Activated naive CD8-positive, alpha-beta T cell treated with anti-CD3 and anti-CD28 coated beads, Interleukin-2, amount 50 U/mL, for 24 hours (primary cell): Measurements from ENCODE around the gene GALNT9.

Source experiments
- ATAC-seq: fragments of 150-1000 bp; cut with Tn5 transposase; one replicate; pipeline ENCODE4 v1.10.0; 2021
- DNase-seq: peaks from one replicate; pipeline ENCODE4 v3.0.0; 2021
- H3K27ac Mint-ChIP-seq: one replicate; pipeline ENCODE4 v1.8.0; 2021; ENCODE audit warnings: mild to moderate bottlenecking, mixed read lengths
- H3K27me3 Mint-ChIP-seq: one replicate; pipeline ENCODE4 v1.8.0; 2021; ENCODE audit warnings: mixed read lengths
- H3K36me3 Mint-ChIP-seq: one replicate; pipeline ENCODE4 v1.8.0; 2021; ENCODE audit warnings: low read depth, mixed read lengths
- H3K4me1 Mint-ChIP-seq: one replicate; pipeline ENCODE4 v1.8.0; 2021; ENCODE audit warnings: mixed read lengths
- H3K4me3 Mint-ChIP-seq: one replicate; pipeline ENCODE4 v1.8.0; 2021; ENCODE audit warnings: mild to moderate bottlenecking, moderate library complexity, mixed read lengths
- H3K9me3 Mint-ChIP-seq: one replicate; pipeline ENCODE4 v1.8.0; 2021; ENCODE audit warnings: mixed read lengths

Gene GALNT9

DNA sequence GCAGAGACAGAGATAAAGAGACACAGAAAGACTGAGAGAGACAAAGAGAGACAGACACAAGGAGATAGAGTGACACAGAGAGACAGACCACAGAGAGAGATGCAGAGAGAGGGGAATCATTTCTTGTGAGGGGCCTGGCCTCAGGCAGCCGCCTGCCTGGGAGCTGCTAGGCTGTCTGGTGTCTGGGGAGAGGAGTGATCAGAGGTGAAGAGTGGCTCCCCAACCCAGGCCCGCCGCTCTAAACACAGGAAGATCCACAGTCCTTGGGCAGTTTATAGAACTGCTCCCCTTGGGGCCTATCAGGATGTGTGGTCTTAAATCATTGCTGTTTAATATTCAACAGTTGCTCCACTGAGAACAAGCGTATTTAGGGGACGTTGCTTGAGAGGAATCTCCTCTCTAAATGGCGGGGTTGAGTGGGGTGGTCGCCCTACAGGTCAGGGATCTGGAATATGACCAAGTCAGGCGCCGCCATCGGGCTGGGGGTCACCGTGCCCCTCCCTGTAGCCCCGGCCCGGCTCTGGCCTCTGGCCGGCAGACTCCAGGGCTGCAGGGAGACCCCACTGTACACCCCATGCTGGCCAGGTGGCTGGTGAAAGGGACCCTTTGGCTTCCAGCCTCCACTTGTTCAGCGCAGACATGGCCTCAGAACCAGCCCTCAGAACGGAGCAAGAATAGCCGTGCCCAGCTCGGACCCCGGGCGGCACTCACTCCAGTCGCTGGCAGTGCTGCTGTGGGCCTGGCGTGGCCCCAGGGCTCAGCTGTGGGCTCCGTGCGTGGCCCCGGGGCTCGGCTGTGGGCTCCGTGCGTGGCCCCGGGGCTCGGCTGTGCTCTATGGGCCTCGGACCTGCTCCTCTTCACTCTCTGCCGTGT is 89.4 kb downstream of the GALNT9 start:
- H3K4me1 Mint-ChIP-seq = no peaks in the 10 kb centered on the region
- H3K27ac Mint-ChIP-seq = no peak overlapping the region
- H3K36me3 Mint-ChIP-seq = no peaks in the 10 kb centered on the region
- H3K4me3 Mint-ChIP-seq = no peak overlapping the region
- DNase-seq = no peak
- no peaks in the 10 kb centered on the region for H3K9me3 Mint-ChIP-seq
- ATAC-seq = no peak
- H3K27me3 Mint-ChIP-seq = no peaks in the 10 kb centered on the region

DNA sequence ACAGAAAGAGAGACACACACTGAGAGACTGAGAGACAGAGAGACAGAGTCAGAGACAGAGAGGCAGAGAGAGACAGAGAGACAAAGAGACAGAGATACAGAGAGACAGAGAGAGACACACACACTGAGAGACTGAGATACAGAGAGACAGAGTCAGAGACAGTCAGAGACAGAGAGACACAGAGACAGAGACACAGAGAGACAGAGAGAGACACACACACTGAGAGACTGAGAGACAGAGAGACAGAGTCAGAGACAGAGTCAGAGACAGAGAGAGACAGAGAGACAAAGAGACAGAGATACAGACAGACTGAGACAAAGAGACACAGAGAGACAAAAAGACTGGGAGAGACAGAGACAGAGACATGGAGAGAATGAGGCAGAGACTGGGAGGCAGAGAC is 90.0 kb downstream of the GALNT9 start:
- H3K4me3 Mint-ChIP-seq = no peak overlapping the region
- ATAC-seq (no peak), DNase-seq (no peak)
- no peaks in the 10 kb centered on the region for H3K36me3 Mint-ChIP-seq
- H3K4me1 Mint-ChIP-seq = no peaks in the 10 kb centered on the region
- no peaks in the 10 kb centered on the region for H3K9me3 Mint-ChIP-seq
- no peak overlapping the region for H3K27ac Mint-ChIP-seq
- H3K27me3 Mint-ChIP-seq = no peaks in the 10 kb centered on the region

GRCh38 chr12:132238884-132239283 is 90.5 kb downstream of the GALNT9 start:
- ATAC-seq (no peak), DNase-seq (no peak)
- H3K4me1 Mint-ChIP-seq = no peaks in the 10 kb centered on the region
- H3K9me3 Mint-ChIP-seq = no peaks in the 10 kb centered on the region
- H3K27me3 Mint-ChIP-seq = no peaks in the 10 kb centered on the region
- no peaks in the 10 kb centered on the region for H3K36me3 Mint-ChIP-seq
- H3K27ac Mint-ChIP-seq = no peak overlapping the region
- no peak overlapping the region for H3K4me3 Mint-ChIP-seq

- no peaks in the 10 kb centered on the region for H3K9me3 Mint-ChIP-seq
- H3K36me3 Mint-ChIP-seq = no peaks in the 10 kb centered on the region
- no peaks in the 10 kb centered on the region for H3K4me1 Mint-ChIP-seq
- no peak overlapping the region for H3K4me3 Mint-ChIP-seq
- H3K27me3 Mint-ChIP-seq = no peaks in the 10 kb centered on the region
- DNase-seq (peak; percentile 15), ATAC-seq (peak; percentile 44)
- no peak overlapping the region for H3K27ac Mint-ChIP-seq
Measured at GRCh38 chr12:132238488-132238854, 90.9 kb downstream of the GALNT9 start.

GRCh38 chr12:132237772-132238487 is 91.5 kb downstream of the GALNT9 start:
- Mint-ChIP-seq H3K36me3 (no peaks in the 10 kb centered on the region), H3K9me3 (no peaks in the 10 kb centered on the region), H3K4me3 (no peak overlapping the region), H3K27ac (no peak overlapping the region), H3K27me3 (no peaks in the 10 kb centered on the region), H3K4me1 (no peaks in the 10 kb centered on the region)
- ATAC-seq (no peak), DNase-seq (no peak)

DNA sequence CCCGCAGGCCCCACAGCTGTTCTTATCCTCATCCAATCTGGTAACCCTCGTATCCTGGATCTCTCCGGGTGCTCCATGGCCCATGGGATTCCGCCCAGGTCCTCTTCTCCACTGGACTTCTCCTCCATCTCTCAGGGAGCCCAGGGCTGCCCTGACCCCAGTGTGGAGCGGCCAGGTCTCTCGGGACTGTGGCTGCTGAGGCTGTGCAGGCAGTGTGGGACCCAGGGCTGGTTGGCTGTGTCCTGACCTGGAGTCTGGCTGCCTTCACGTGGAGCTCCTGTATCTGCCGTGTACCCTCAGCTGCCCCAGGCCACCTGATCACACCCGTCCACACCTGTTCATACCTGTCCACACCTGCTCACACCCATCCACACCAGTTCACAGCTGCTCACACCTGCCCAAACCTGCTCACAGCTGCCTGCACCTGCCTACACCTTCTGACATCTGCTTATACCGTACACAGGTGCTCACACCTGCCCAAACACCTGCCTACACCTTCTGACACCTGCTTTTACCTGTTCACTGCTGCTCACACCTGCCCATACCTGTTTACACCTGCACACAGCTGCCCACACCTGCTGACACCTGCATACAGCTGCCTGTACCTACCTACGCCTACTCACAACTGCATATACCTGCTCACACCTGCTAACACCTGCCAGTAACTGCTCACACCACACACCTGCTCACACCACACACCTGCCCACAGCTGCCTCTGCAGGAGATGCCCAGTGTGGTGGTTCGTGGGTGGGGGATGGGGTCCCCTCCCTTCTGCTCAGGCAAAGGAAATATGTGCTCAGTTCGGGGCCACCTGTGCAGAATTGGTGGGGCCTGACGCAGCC is 92.2 kb downstream of the GALNT9 start:
- no peaks in the 10 kb centered on the region for H3K9me3 Mint-ChIP-seq
- H3K4me3 Mint-ChIP-seq = no peak overlapping the region
- no peak overlapping the region for H3K27ac Mint-ChIP-seq
- no peaks in the 10 kb centered on the region for H3K4me1 Mint-ChIP-seq
- no peaks in the 10 kb centered on the region for H3K27me3 Mint-ChIP-seq
- no peaks in the 10 kb centered on the region for H3K36me3 Mint-ChIP-seq
- DNase-seq (no peak), ATAC-seq (peak; percentile 36)

- ATAC-seq = no peak
- no peaks in the 10 kb centered on the region for H3K9me3 Mint-ChIP-seq
- H3K27ac Mint-ChIP-seq = no peak overlapping the region
- no peaks in the 10 kb centered on the region for H3K4me1 Mint-ChIP-seq
- no peaks in the 10 kb centered on the region for H3K27me3 Mint-ChIP-seq
- DNase-seq = no peak
- H3K4me3 Mint-ChIP-seq = no peak overlapping the region
- no peaks in the 10 kb centered on the region for H3K36me3 Mint-ChIP-seq
Measured at GRCh38 chr12:132236129-132236929, 93.1 kb downstream of the GALNT9 start.

- Mint-ChIP-seq H3K4me1 (no peaks in the 10 kb centered on the region), H3K36me3 (no peaks in the 10 kb centered on the region), H3K9me3 (no peaks in the 10 kb centered on the region), H3K27me3 (no peaks in the 10 kb centered on the region), H3K27ac (no peak overlapping the region), H3K4me3 (no peak overlapping the region)
- DNase-seq (no peak), ATAC-seq (no peak)
Measured at GRCh38 chr12:132235116-132235820, 94.1 kb downstream of the GALNT9 start.

DNA sequence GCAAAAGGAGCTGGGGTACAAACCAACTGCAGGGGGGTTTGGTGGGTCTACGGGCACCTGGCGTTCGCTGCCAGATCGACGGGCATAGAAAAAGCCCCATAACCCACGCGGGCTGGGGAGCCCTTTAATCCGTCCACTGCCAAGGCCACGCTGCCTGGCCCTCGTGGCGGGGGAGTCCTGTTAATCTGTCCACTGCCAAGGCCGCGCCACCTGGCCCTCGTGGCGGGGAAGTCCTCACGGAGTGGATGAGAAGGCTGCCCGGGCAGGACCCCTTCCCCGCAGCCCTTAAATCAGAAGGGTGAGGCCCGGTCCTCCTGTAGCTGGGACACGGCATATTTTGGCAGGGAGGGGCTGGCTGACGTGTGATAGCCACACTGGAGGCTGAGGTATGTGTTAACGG is 99.0 kb downstream of the GALNT9 start:
- ATAC-seq = no peak
- no peak for DNase-seq
- Mint-ChIP-seq H3K27me3 (peaks cover 12% of the 10 kb centered on the region), H3K27ac (no peak overlapping the region), H3K4me3 (no peak overlapping the region), H3K36me3 (no peaks in the 10 kb centered on the region), H3K9me3 (no peaks in the 10 kb centered on the region), H3K4me1 (no peaks in the 10 kb centered on the region)

GRCh38 chr12:132229926-132230325 is 99.5 kb downstream of the GALNT9 start:
- Mint-ChIP-seq H3K36me3 (no peaks in the 10 kb centered on the region), H3K4me1 (no peaks in the 10 kb centered on the region), H3K4me3 (no peak overlapping the region), H3K27me3 (peaks cover 12% of the 10 kb centered on the region), H3K9me3 (no peaks in the 10 kb centered on the region), H3K27ac (no peak overlapping the region)
- DNase-seq = no peak
- no peak for ATAC-seq

GRCh38 chr12:132229193-132229760 is 100.1 kb downstream of the GALNT9 start:
- no peaks in the 10 kb centered on the region for H3K9me3 Mint-ChIP-seq
- no peak for ATAC-seq
- no peak overlapping the region for H3K27ac Mint-ChIP-seq
- H3K4me1 Mint-ChIP-seq = no peaks in the 10 kb centered on the region
- DNase-seq = no peak
- H3K27me3 Mint-ChIP-seq = peaks cover 12% of the 10 kb centered on the region
- no peaks in the 10 kb centered on the region for H3K36me3 Mint-ChIP-seq
- H3K4me3 Mint-ChIP-seq = no peak overlapping the region

GRCh38 chr12:132228476-132229192 is 100.8 kb downstream of the GALNT9 start:
- peaks cover 12% of the 10 kb centered on the region for H3K27me3 Mint-ChIP-seq
- H3K27ac Mint-ChIP-seq = no peak overlapping the region
- H3K4me3 Mint-ChIP-seq = no peak overlapping the region
- H3K36me3 Mint-ChIP-seq = no peaks in the 10 kb centered on the region
- ATAC-seq (no peak), DNase-seq (no peak)
- H3K9me3 Mint-ChIP-seq = no peaks in the 10 kb centered on the region
- no peaks in the 10 kb centered on the region for H3K4me1 Mint-ChIP-seq
